ACHN (cell line): ENCODE data around the gene FLT3.
"Not testable (repeated sequence)": the region's sequence is repeated elsewhere in the genome, so short reads cannot be mapped to it uniquely, and the experiment has no call there.

Experiments used
- DNase-seq: peaks from one replicate; pipeline ENCODE4 v3.0.0-alpha.2; 2015
- in situ Hi-C: cut with HindIII; loops from 2 replicates; pipeline ENCODE4 v1.10.0; 2017; ENCODE audit warnings: low sequenced_read_pairs, low pct_ligation_motif_present, low pct_unique_long_range_greater_than_20kb

FLT3 gene

GRCh38 chr13:28110414-28110813, 10.0 kb upstream of the FLT3 start:
- in situ Hi-C loops, result no loop called here

GRCh38 chr13:28106976-28107375, 6.6 kb upstream of the FLT3 start:
- no peak for DNase-seq
- in situ Hi-C loops, result no loop called here

More at GRCh38 chr13:28110414-28110813, 10.0 kb upstream of the FLT3 start:
- DNase-seq, result no peak

- DNase-seq, in situ Hi-C loops: not testable (repeated sequence)
Observed at GRCh38 chr13:28101886-28102285, 1.5 kb upstream of the FLT3 start.

GRCh38 chr13:28099396-28100149, 803 bp downstream of the FLT3 start:
- no peak for DNase-seq
- in situ Hi-C loops, result no loop called here

GRCh38 chr13:28097503-28097902, 2.9 kb downstream of the FLT3 start:
- in situ Hi-C loops, result no loop called here
- no peak for DNase-seq

GRCh38 chr13:28094306-28094705, 6.1 kb downstream of the FLT3 start:
- in situ Hi-C loops, result no loop called here
- DNase-seq, result no peak

GRCh38 chr13:28093881-28094280, 6.5 kb downstream of the FLT3 start:
- DNase-seq, result no peak
- in situ Hi-C loops, result no loop called here

- no peak for DNase-seq
- in situ Hi-C loops, result no loop called here
Observed at GRCh38 chr13:28092431-28092830, 7.9 kb downstream of the FLT3 start.

GRCh38 chr13:28089065-28089464, 11.3 kb downstream of the FLT3 start:
- no peak for DNase-seq
- in situ Hi-C loops, result no loop called here

- in situ Hi-C loops, DNase-seq: not testable (repeated sequence)
Observed at GRCh38 chr13:28077820-28078219, 22.6 kb downstream of the FLT3 start.

- DNase-seq, result no peak
- in situ Hi-C loops, result no loop called here
Observed at GRCh38 chr13:28077231-28077630, 23.1 kb downstream of the FLT3 start.

GRCh38 chr13:28071424-28071823, 29.0 kb downstream of the FLT3 start:
- in situ Hi-C loops, result no loop called here
- DNase-seq, result no peak

GRCh38 chr13:28067491-28067890, 32.9 kb downstream of the FLT3 start:
- DNase-seq, result no peak
- in situ Hi-C loops, result no loop called here

GRCh38 chr13:28058866-28059613, 41.3 kb downstream of the FLT3 start:
- in situ Hi-C loops, result no loop called here
- peak; percentile 44 for DNase-seq

GRCh38 chr13:28056970-28057712, 43.2 kb downstream of the FLT3 start:
- in situ Hi-C loops, result no loop called here

GRCh38 chr13:28056426-28056825, 44.0 kb downstream of the FLT3 start:
- in situ Hi-C loops, result no loop called here
- no peak for DNase-seq

More at GRCh38 chr13:28056970-28057712, 43.2 kb downstream of the FLT3 start:
- DNase-seq, result no peak

- in situ Hi-C loops, result no loop called here
- no peak for DNase-seq
Observed at GRCh38 chr13:28055357-28055756, 45.0 kb downstream of the FLT3 start.

- no peak for DNase-seq
- in situ Hi-C loops, result no loop called here
Observed at GRCh38 chr13:28052945-28053344, 47.4 kb downstream of the FLT3 start.
